ENCODE measurements around the gene ANKRD52.

ANKRD52 gene

DNA sequence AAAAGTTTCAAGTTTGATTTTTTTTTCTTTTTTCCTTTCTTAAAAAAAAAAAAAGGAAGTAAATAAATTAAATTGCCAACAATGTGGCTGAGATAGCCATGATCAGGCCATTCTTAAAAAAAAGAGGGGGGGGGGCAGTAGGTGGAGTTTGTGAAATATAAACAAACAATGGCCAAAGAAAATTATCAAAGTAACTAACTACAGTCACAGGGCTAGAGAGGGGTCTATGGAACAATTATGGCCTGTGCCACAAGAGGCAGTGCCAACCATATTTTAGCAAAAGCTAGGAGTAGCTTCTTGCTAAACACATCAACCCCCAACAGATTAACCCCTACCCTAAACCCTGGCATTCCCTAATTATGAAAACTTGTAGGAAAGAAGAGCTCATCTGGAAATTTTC, 52.7 kb downstream of the ANKRD52 start:
- no peaks in the 10 kb centered on the region for H3K9me3 ChIP-seq (ENCODE audit: insufficient read depth, low read length)
- H3K36me3 ChIP-seq (ENCODE audit: low read length) = peaks cover 8% of the 10 kb centered on the region; the same call in 1 of the 2 replicates
- H3K27ac ChIP-seq (ENCODE audit: low read depth, low read length) = no peak overlapping the region
- H3F3A ChIP-seq (ENCODE audit: insufficient read depth) = peaks cover 15% of the 10 kb centered on the region; the same call in 1 of the 2 replicates
- H3K79me2 ChIP-seq (ENCODE audit: insufficient read depth, low read length) = no peaks in the 10 kb centered on the region
- H3K4me2 ChIP-seq (ENCODE audit: low read depth, low read length, poor library complexity, severe bottlenecking) = no peak overlapping the region
- no peaks in the 10 kb centered on the region for H3K27me3 ChIP-seq (ENCODE audit: low read length)
- TF ChIP-seq, protein P1, sequence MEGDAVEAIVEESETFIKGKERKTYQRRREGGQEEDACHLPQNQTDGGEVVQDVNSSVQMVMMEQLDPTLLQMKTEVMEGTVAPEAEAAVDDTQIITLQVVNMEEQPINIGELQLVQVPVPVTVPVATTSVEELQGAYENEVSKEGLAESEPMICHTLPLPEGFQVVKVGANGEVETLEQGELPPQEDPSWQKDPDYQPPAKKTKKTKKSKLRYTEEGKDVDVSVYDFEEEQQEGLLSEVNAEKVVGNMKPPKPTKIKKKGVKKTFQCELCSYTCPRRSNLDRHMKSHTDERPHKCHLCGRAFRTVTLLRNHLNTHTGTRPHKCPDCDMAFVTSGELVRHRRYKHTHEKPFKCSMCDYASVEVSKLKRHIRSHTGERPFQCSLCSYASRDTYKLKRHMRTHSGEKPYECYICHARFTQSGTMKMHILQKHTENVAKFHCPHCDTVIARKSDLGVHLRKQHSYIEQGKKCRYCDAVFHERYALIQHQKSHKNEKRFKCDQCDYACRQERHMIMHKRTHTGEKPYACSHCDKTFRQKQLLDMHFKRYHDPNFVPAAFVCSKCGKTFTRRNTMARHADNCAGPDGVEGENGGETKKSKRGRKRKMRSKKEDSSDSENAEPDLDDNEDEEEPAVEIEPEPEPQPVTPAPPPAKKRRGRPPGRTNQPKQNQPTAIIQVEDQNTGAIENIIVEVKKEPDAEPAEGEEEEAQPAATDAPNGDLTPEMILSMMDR (IDR thresholded peaks at IDR 0.05; ENCODE audit: insufficient read depth, low read length, poor library complexity, severe bottlenecking) = no peak
- no peak for TF ChIP-seq EZH2phosphoT487 (conservative IDR thresholded peaks at IDR 0.05; ENCODE audit: low read length)
- no peak overlapping the region for H3K9ac ChIP-seq (ENCODE audit: low read length)
- H3K9me2 ChIP-seq (replicated peaks; ENCODE audit: insufficient read depth, low read length) = no peaks in the 10 kb centered on the region
- no peak overlapping the region for H3K4me3 ChIP-seq (ENCODE audit: insufficient read depth, low read length, poor library complexity, severe bottlenecking)
- no peaks in the 10 kb centered on the region for H4K20me1 ChIP-seq (ENCODE audit: low read depth, low read length)
- no peak overlapping the region for H2AFZ ChIP-seq (ENCODE audit: low read depth, low read length, severe bottlenecking)

DNA sequence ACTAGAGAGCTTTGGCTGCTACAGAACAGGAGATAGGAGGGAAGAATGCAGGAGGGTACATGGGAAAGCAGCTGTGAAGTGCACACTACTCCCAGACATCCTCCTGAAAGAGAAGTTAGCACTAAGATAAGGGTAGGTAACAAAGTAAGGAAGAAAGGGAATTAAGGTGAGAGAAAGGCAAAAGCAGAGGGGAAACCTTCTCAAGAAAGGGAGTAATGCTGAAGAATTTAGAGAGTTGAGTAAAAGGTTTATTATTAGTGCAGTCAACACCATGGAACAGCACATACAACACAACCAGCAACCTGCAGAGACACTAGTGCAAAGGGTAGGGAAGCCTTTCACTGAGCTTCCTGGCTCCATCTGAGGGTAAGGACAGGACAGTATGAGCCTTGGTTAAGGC, 53.9 kb downstream of the ANKRD52 start:
- H3K36me3 ChIP-seq (ENCODE audit: low read length) = peaks cover 8% of the 10 kb centered on the region; the same call in 1 of the 2 replicates

GRCh38 chr12:56202838-56203237, 55.3 kb downstream of the ANKRD52 start:
- no peaks in the 10 kb centered on the region for H3K9me2 ChIP-seq (replicated peaks; ENCODE audit: insufficient read depth, low read length)
- peaks cover 8% of the 10 kb centered on the region; the same call in 1 of the 2 replicates for H3K36me3 ChIP-seq (ENCODE audit: low read length)
- H3K9me3 ChIP-seq (ENCODE audit: insufficient read depth, low read length) = no peaks in the 10 kb centered on the region
- no peaks in the 10 kb centered on the region for H4K20me1 ChIP-seq (ENCODE audit: low read depth, low read length)
- H3K79me2 ChIP-seq (ENCODE audit: insufficient read depth, low read length) = no peaks in the 10 kb centered on the region
- H3F3A ChIP-seq (ENCODE audit: insufficient read depth) = peaks cover 10% of the 10 kb centered on the region; the same call in 1 of the 2 replicates
- TF ChIP-seq, protein P1 (IDR thresholded peaks at IDR 0.05; ENCODE audit: insufficient read depth, low read length, poor library complexity, severe bottlenecking) = no peak
- TF ChIP-seq EZH2phosphoT487 (conservative IDR thresholded peaks at IDR 0.05; ENCODE audit: low read length) = no peak
- no peak overlapping the region for H3K9ac ChIP-seq (ENCODE audit: low read length)
- H2AFZ ChIP-seq (ENCODE audit: low read depth, low read length, severe bottlenecking) = no peak overlapping the region
- H3K27ac ChIP-seq (ENCODE audit: low read depth, low read length) = no peak overlapping the region
- no peaks in the 10 kb centered on the region for H3K27me3 ChIP-seq (ENCODE audit: low read length)
- H3K4me2 ChIP-seq (ENCODE audit: low read depth, low read length, poor library complexity, severe bottlenecking) = no peak overlapping the region
- no peak overlapping the region for H3K4me3 ChIP-seq (ENCODE audit: insufficient read depth, low read length, poor library complexity, severe bottlenecking)

More for the DNA sequence above, 53.9 kb downstream of the ANKRD52 start:
- no peaks in the 10 kb centered on the region for H3K27me3 ChIP-seq (ENCODE audit: low read length)
- no peak for TF ChIP-seq EZH2phosphoT487 (conservative IDR thresholded peaks at IDR 0.05; ENCODE audit: low read length)
- TF ChIP-seq, protein P1 (IDR thresholded peaks at IDR 0.05; ENCODE audit: insufficient read depth, low read length, poor library complexity, severe bottlenecking) = no peak
- H3F3A ChIP-seq (ENCODE audit: insufficient read depth) = peaks cover 15% of the 10 kb centered on the region; the same call in 1 of the 2 replicates
- no peak overlapping the region for H3K4me3 ChIP-seq (ENCODE audit: insufficient read depth, low read length, poor library complexity, severe bottlenecking)
- H3K9me2 ChIP-seq (replicated peaks; ENCODE audit: insufficient read depth, low read length) = no peaks in the 10 kb centered on the region
- no peaks in the 10 kb centered on the region for H3K79me2 ChIP-seq (ENCODE audit: insufficient read depth, low read length)
- H3K27ac ChIP-seq (ENCODE audit: low read depth, low read length) = no peak overlapping the region
- H3K4me2 ChIP-seq (ENCODE audit: low read depth, low read length, poor library complexity, severe bottlenecking) = no peak overlapping the region
- no peaks in the 10 kb centered on the region for H3K9me3 ChIP-seq (ENCODE audit: insufficient read depth, low read length)
- H3K9ac ChIP-seq (ENCODE audit: low read length) = no peak overlapping the region
- H4K20me1 ChIP-seq (ENCODE audit: low read depth, low read length) = no peaks in the 10 kb centered on the region
- no peak overlapping the region for H2AFZ ChIP-seq (ENCODE audit: low read depth, low read length, severe bottlenecking)

All from SU-DHL-6 (cell line).